Thyroid gland (tissue), 4 donors: ENCODE data around the gene NUMB. TPM values are rescaled to one million over a fixed set of nuclear protein-coding genes. Genes with fewer than 3 reads are reported as not detected.

Experiments
- DNase-seq, 2 donors: peaks; one replicate each; pipeline ENCODE4 v3.0.0-alpha.2; 2019
- H3K27ac ChIP-seq, 3 donors: fragments of 200-600 bp; sonication (generic); 1 replicate in 2 of 3; 2 replicates in 1 of 3; pipeline ENCODE4 v1.5.1; 2016 to 2019; ENCODE audit warnings: mild to moderate bottlenecking in 1 of 3, moderate library complexity in 1 of 3
- H3K27me3 ChIP-seq: fragments of 200-600 bp; sonication (generic); one replicate; pipeline ENCODE4 v1.5.1; 2019
- H3K36me3 ChIP-seq, 2 donors: fragments of 200-600 bp; sonication (generic); one replicate each; pipeline ENCODE4 v1.5.1; 2016 to 2019
- H3K4me1 ChIP-seq, 2 donors: fragments of 200-600 bp; sonication (generic); one replicate each; pipeline ENCODE4 v1.5.1; 2017 to 2019
- H3K4me3 ChIP-seq, 3 donors: fragments of 200-600 bp; sonication (generic); replicated peaks in 1 of 3; 1 replicate in 2 of 3; 2 replicates in 1 of 3; pipeline ENCODE4 v1.5.1; 2016; ENCODE audit warnings: mild to moderate bottlenecking in 1 of 3
- H3K9me3 ChIP-seq: fragments of 200-600 bp; sonication (generic); one replicate; pipeline ENCODE4 v1.5.1; 2017
- POLR2A ChIP-seq, 2 donors: fragments of 450-650 bp; IDR thresholded peaks; one replicate each; pipeline ENCODE4 v1.6.1; 2017; ENCODE audit warnings: antibody characterized with exemption in 2 of 2, mild to moderate bottlenecking in 2 of 2, moderate library complexity in 1 of 2
- WGBS, 2 donors: methylation state at CpG; one replicate each; pipeline ENCODE4 v1.1.5; 2017; 5-methylcytosine and 5-hydroxymethylcytosine counted together
- intact Hi-C: fragments of 100-400 bp; cut with DNase I; formaldehyde crosslinking; loops from one replicate; pipeline ENCODE4 v1.15.1; 2023
- total RNA-seq, 4 donors: library from RNA; depleted of rRNA; stranded (reverse); fragments of >200 nt; gene quantifications; one replicate each; pipeline ENCODE4 v1.2.3, GENCODE V29; 2016
- TF ChIP-seq, protein P1 (sequence below), 6 experiments: fragments of 200-600 bp in 3 of 6; fragments of 450-650 bp in 3 of 6; sonication (generic) in 3 of 6; IDR thresholded peaks; one replicate each; pipeline ENCODE4 v1.5.1; 2016 to 2019; ENCODE audit warnings: antibody characterized with exemption in 6 of 6, mild to moderate bottlenecking in 2 of 6, inconsistent platforms in 1 of 6, moderate library complexity in 1 of 6

NUMB gene
- total RNA-seq, 4 donors from 2014 or later = 67.1 to 101 (median 86.7) TPM

DNA sequence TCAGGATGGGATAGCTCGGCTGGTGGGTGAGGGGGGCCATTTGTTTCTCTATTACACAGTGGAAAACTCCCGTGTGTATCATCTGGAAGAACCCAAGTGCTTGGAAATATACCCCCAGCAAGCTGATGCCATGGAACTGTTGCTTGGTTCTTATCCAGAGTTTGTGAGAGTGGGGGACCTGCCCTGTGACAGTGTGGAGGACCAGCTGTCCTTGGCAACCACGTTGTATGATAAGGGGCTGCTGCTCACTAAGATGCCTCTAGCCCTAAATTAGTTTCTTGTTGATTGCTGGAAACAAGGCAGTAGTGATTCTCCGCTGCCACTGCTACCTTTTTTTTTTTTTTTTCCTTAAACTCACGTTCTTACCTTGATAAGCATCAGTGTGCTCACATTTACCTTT lies 34.3 kb upstream of the NUMB start:
- H3K27me3 ChIP-seq = no peaks in the 10 kb centered on the region
- TF ChIP-seq, protein P1, sequence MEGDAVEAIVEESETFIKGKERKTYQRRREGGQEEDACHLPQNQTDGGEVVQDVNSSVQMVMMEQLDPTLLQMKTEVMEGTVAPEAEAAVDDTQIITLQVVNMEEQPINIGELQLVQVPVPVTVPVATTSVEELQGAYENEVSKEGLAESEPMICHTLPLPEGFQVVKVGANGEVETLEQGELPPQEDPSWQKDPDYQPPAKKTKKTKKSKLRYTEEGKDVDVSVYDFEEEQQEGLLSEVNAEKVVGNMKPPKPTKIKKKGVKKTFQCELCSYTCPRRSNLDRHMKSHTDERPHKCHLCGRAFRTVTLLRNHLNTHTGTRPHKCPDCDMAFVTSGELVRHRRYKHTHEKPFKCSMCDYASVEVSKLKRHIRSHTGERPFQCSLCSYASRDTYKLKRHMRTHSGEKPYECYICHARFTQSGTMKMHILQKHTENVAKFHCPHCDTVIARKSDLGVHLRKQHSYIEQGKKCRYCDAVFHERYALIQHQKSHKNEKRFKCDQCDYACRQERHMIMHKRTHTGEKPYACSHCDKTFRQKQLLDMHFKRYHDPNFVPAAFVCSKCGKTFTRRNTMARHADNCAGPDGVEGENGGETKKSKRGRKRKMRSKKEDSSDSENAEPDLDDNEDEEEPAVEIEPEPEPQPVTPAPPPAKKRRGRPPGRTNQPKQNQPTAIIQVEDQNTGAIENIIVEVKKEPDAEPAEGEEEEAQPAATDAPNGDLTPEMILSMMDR (IDR thresholded peaks at IDR 0.05) = no peak
- no peak for TF ChIP-seq POLR2A (IDR thresholded peaks at IDR 0.05)
- intact Hi-C loops = no loop called here
- WGBS, 2 donors = 83 to 84% methylated on average over 4 to 5 of the region's 5 CpGs
- no peaks in the 10 kb centered on the region for H3K36me3 ChIP-seq
- peaks cover 15 to 19% of the 10 kb centered on the region in 2 donors for H3K4me1 ChIP-seq
- H3K9me3 ChIP-seq = no peaks in the 10 kb centered on the region
- H3K27ac ChIP-seq = no peak overlapping the region
- DNase-seq = no peak
- no peak overlapping the region for H3K4me3 ChIP-seq

DNA sequence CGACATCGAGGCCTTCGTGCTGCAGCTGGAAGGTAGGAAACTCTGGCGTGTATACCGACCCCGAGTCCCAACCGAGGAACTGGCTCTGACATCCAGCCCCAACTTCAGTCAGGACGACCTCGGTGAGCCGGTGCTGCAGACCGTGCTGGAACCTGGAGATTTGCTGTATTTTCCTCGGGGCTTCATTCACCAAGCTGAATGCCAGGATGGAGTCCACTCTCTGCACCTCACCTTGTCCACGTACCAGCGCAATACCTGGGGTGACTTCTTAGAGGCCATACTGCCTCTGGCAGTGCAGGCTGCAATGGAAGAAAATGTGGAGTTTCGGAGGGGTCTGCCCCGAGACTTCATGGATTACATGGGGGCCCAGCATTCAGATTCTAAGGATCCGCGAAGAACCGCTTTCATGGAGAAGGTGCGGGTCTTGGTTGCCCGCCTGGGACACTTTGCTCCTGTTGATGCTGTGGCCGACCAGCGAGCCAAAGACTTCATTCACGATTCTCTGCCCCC lies 33.8 kb upstream of the NUMB start:
- Histone ChIP-seq H3K9me3 (no peaks in the 10 kb centered on the region), H3K4me3 (peak overlapping the region in 2 of 3 donors; percentile 20 to 66), H3K4me1 (peaks cover 15 to 19% of the 10 kb centered on the region in 2 donors), H3K27me3 (no peaks in the 10 kb centered on the region), H3K27ac (no peak overlapping the region), H3K36me3 (no peaks in the 10 kb centered on the region)
- DNase-seq = no peak
- intact Hi-C loops = no loop called here
- TF ChIP-seq, protein P1 (IDR thresholded peaks at IDR 0.05) = no peak
- TF ChIP-seq POLR2A (IDR thresholded peaks at IDR 0.05) = no peak
- 77 to 93% methylated on average over 16 to 18 of the region's 24 CpGs for WGBS, 2 donors

DNA sequence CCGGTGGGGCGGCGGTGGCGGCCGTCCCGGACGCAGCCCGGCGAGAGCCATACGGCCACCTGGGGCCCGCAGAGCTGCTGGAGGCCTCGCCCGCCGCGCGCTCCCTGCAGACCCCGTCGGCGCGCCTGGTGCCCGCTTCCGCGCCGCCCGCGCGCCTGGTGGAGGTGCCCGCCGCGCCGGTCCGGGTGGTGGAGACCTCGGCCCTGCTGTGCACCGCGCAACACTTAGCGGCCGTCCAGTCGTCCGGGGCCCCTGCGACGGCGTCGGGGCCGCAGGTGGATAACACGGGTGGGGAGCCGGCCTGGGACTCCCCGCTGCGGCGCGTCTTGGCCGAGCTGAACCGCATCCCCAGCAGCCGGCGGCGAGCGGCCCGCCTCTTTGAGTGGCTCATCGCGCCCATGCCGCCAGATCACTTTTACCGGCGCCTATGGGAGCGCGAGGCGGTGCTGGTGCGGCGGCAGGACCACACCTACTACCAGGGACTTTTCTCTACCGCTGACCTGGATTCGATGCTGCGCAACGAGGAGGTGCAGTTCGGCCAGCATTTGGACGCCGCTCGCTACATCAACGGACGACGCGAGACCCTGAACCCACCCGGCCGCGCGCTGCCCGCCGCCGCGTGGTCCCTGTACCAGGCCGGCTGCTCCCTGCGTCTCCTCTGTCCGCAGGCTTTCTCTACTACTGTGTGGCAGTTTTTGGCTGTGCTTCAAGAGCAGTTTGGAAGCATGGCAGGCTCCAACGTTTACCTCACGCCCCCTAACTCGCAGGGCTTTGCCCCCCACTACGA lies 33.1 kb upstream of the NUMB start:
- H3K9me3 ChIP-seq = no peaks in the 10 kb centered on the region
- WGBS, 2 donors = 0 to 7% methylated on average over 22 to 35 of the region's 94 CpGs
- H3K36me3 ChIP-seq = no peaks in the 10 kb centered on the region
- H3K27me3 ChIP-seq = no peaks in the 10 kb centered on the region
- peak overlapping the region; percentile 36 to 88 (median 54) for H3K27ac ChIP-seq
- DNase-seq = peak; percentile 58 to 62
- H3K4me3 ChIP-seq = peak overlapping the region; percentile 20 to 66 (median 23)
- peak in 1 of 2 donors; percentile 36 for TF ChIP-seq POLR2A (IDR thresholded peaks at IDR 0.05)
- TF ChIP-seq, protein P1 (IDR thresholded peaks at IDR 0.05) = no peak
- intact Hi-C loops = no loop called here
- H3K4me1 ChIP-seq = peaks cover 15 to 19% of the 10 kb centered on the region in 2 donors

DNA sequence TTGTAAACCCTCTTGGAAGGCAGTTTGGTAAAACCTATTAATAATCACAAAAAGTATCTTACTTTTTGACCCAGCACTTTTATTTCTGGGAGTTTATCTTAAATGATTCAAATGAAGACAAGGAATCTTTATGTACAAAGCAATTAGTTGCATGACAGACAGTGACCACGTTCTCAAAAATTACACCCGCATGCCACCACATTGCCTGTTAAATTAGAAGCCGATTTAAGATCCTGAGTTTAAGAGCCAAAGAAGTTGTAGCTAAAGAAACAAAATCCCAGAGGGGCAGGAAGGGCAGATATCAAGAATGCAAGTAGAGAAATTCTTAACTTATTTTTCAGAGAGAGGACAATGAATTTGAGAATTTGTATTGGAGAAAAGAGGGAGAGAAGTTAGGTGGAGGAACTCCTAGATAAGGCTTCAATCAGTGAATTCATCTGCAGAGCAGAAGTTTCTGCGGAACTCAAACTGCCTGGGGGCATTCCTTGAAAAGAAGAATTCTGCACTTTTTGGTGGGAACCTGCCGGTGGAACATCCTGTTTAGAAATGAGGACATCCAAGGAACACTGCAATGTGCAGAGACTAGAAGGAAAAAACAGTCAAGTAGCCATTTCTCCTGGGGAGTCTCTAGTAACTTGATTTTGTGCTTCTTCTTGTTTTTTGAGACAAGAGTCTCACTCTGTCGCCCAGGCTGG lies 31.3 kb upstream of the NUMB start:
- intact Hi-C loops = no loop called here
- Histone ChIP-seq H3K4me3 (no peak overlapping the region), H3K9me3 (no peaks in the 10 kb centered on the region), H3K36me3 (no peaks in the 10 kb centered on the region), H3K27me3 (no peaks in the 10 kb centered on the region), H3K4me1 (peaks cover 15 to 19% of the 10 kb centered on the region in 2 donors), H3K27ac (no peak overlapping the region)
- no peak for DNase-seq
- TF ChIP-seq, protein P1 (IDR thresholded peaks at IDR 0.05) = no peak
- no peak for TF ChIP-seq POLR2A (IDR thresholded peaks at IDR 0.05)
- WGBS, 2 donors = 72 to 73% methylated on average over 6 of the region's 6 CpGs

DNA sequence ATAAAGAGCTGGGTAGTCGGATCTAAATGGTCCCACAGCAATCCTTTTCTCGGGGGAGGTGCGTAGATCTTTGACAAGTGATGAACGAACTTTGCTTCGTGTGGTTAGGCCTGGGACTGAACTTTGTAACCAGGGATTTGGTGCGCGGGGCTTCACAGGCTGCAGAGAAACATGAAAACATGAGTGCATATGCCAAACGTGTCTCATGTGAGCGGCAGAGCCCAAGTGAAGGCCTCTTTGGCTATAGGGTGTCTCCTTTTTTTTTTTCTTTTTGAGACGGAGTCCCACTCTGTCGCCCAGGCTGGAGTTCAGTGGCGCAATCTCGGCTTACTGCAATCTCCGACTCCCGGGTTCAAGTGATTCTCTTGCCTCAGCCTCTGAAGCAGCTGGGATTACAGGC lies 20.3 kb upstream of the NUMB start:
- no peak for TF ChIP-seq POLR2A (IDR thresholded peaks at IDR 0.05)
- TF ChIP-seq, protein P1 (IDR thresholded peaks at IDR 0.05) = no peak
- no peaks in the 10 kb centered on the region for H3K9me3 ChIP-seq
- intact Hi-C loops = no loop called here
- H3K4me3 ChIP-seq = no peak overlapping the region
- H3K27me3 ChIP-seq = no peaks in the 10 kb centered on the region
- no peaks in the 10 kb centered on the region for H3K36me3 ChIP-seq
- no peak overlapping the region for H3K27ac ChIP-seq
- no peaks in the 10 kb centered on the region for H3K4me1 ChIP-seq
- 90 to 93% methylated on average over 15 of the region's 15 CpGs for WGBS, 2 donors
- DNase-seq = no peak
